ENCODE data around the gene SIVA1.

The SIVA1 gene

GRCh38 chr14:104770851-104771272, 17.9 kb downstream of the SIVA1 start:
- H3K36me3 ChIP-seq (ENCODE audit: control insufficient read depth in 1 of 2, insufficient read depth in 2 of 2, low read length in 2 of 2) = peaks cover 59 to 64% of the 10 kb centered on the region in 2 experiments
- H2BK12ac ChIP-seq (ENCODE audit: low read length) = no peak overlapping the region
- no peak overlapping the region for H3K9ac ChIP-seq (ENCODE audit: low read length)
- H4K91ac ChIP-seq (ENCODE audit: low read depth, low read length) = no peak overlapping the region
- H2AFZ ChIP-seq (ENCODE audit: insufficient read depth, low read length, poor library complexity) = no peak overlapping the region
- H3K4ac ChIP-seq (ENCODE audit: low read depth, low read length) = no peak overlapping the region
- peaks cover 15 to 22% of the 10 kb centered on the region in 2 experiments for H3K4me1 ChIP-seq (ENCODE audit: control insufficient read depth in 1 of 2, insufficient read depth in 2 of 2, low read length in 2 of 2)
- H3K9me3 ChIP-seq (ENCODE audit: insufficient read depth, low read depth, low read length) = peaks cover 4% of the 10 kb centered on the region
- H3K4me2 ChIP-seq (ENCODE audit: low read length) = no peak overlapping the region
- H3K14ac ChIP-seq (ENCODE audit: low read length) = no peak overlapping the region
- peak in 1 of 2 donors; percentile 37 for DNase-seq
- no peak overlapping the region for H3K23ac ChIP-seq (ENCODE audit: low read length)
- no peak overlapping the region for H2BK5ac ChIP-seq (ENCODE audit: low read depth, low read length, poor library complexity)
- no peaks in the 10 kb centered on the region for H3K27me3 ChIP-seq (ENCODE audit: insufficient read depth, low read length)
- H2BK120ac ChIP-seq (ENCODE audit: insufficient read depth, low read length, poor library complexity) = no peak overlapping the region
- no peak overlapping the region for H3K18ac ChIP-seq (ENCODE audit: low read length)
- H4K12ac ChIP-seq (ENCODE audit: low read depth, low read length) = no peak overlapping the region
- H3K27ac ChIP-seq (ENCODE audit: low read depth, low read length) = no peak overlapping the region
- no CpG with 5 or more reads among the region's 5 CpGs for WGBS (ENCODE audit: extremely low coverage, insufficient coverage, insufficient read length)
- no peak overlapping the region for H3K4me3 ChIP-seq (ENCODE audit: low read depth, low read length)
- no peak overlapping the region for H2AK5ac ChIP-seq (ENCODE audit: low read length)
- no peaks in the 10 kb centered on the region for H3K79me2 ChIP-seq (ENCODE audit: control insufficient read depth, insufficient read depth, low read length, poor library complexity)
- H3K79me1 ChIP-seq (ENCODE audit: low read length) = peaks cover 7% of the 10 kb centered on the region
- H4K8ac ChIP-seq (ENCODE audit: low read depth, low read length) = no peak overlapping the region

- no peak overlapping the region for H3K9ac ChIP-seq (ENCODE audit: low read length)
- no CpG with 5 or more reads among the region's 4 CpGs for WGBS (ENCODE audit: extremely low coverage, insufficient coverage, insufficient read length)
Observed at GRCh38 chr14:104771374-104771773, 18.4 kb downstream of the SIVA1 start.

GRCh38 chr14:104771918-104772706, 19.2 kb downstream of the SIVA1 start:
- H2BK120ac ChIP-seq (ENCODE audit: insufficient read depth, low read length, poor library complexity) = no peak overlapping the region
- no peak overlapping the region for H3K23ac ChIP-seq (ENCODE audit: low read length)
- no peak overlapping the region for H2AK5ac ChIP-seq (ENCODE audit: low read length)
- H4K8ac ChIP-seq (ENCODE audit: low read depth, low read length) = no peak overlapping the region
- peaks cover 12 to 21% of the 10 kb centered on the region in 2 experiments for H3K4me1 ChIP-seq (ENCODE audit: control insufficient read depth in 1 of 2, insufficient read depth in 2 of 2, low read length in 2 of 2)
- no peak overlapping the region for H2AFZ ChIP-seq (ENCODE audit: insufficient read depth, low read length, poor library complexity)
- peaks cover 4% of the 10 kb centered on the region for H3K79me1 ChIP-seq (ENCODE audit: low read length)
- H3K27ac ChIP-seq (ENCODE audit: low read depth, low read length) = no peak overlapping the region
- no peak overlapping the region for H4K91ac ChIP-seq (ENCODE audit: low read depth, low read length)
- H3K27me3 ChIP-seq (ENCODE audit: insufficient read depth, low read length) = no peaks in the 10 kb centered on the region
- H3K4me3 ChIP-seq (ENCODE audit: low read depth, low read length) = no peak overlapping the region
- DNase-seq = no peak
- no CpG with 5 or more reads among the region's 34 CpGs for WGBS (ENCODE audit: extremely low coverage, insufficient coverage, insufficient read length)
- no peak overlapping the region for H3K14ac ChIP-seq (ENCODE audit: low read length)
- peaks cover 69 to 76% of the 10 kb centered on the region in 2 experiments for H3K36me3 ChIP-seq (ENCODE audit: control insufficient read depth in 1 of 2, insufficient read depth in 2 of 2, low read length in 2 of 2)
- no peak overlapping the region for H3K9ac ChIP-seq (ENCODE audit: low read length)
- H3K79me2 ChIP-seq (ENCODE audit: control insufficient read depth, insufficient read depth, low read length, poor library complexity) = no peaks in the 10 kb centered on the region
- H3K4ac ChIP-seq (ENCODE audit: low read depth, low read length) = no peak overlapping the region
- no peak overlapping the region for H4K12ac ChIP-seq (ENCODE audit: low read depth, low read length)
- H2BK5ac ChIP-seq (ENCODE audit: low read depth, low read length, poor library complexity) = no peak overlapping the region
- H3K4me2 ChIP-seq (ENCODE audit: low read length) = no peak overlapping the region
- H3K9me3 ChIP-seq (ENCODE audit: insufficient read depth, low read depth, low read length) = peaks cover 2% of the 10 kb centered on the region
- no peak overlapping the region for H3K18ac ChIP-seq (ENCODE audit: low read length)
- no peak overlapping the region for H2BK12ac ChIP-seq (ENCODE audit: low read length)

More at GRCh38 chr14:104771374-104771773, 18.4 kb downstream of the SIVA1 start:
- H4K8ac ChIP-seq (ENCODE audit: low read depth, low read length) = no peak overlapping the region
- no peak overlapping the region for H4K91ac ChIP-seq (ENCODE audit: low read depth, low read length)
- no peak overlapping the region for H2AK5ac ChIP-seq (ENCODE audit: low read length)
- H3K27ac ChIP-seq (ENCODE audit: low read depth, low read length) = no peak overlapping the region
- no peak overlapping the region for H3K4me2 ChIP-seq (ENCODE audit: low read length)
- H2BK120ac ChIP-seq (ENCODE audit: insufficient read depth, low read length, poor library complexity) = no peak overlapping the region
- H2BK12ac ChIP-seq (ENCODE audit: low read length) = no peak overlapping the region
- DNase-seq = no peak
- no peak overlapping the region for H3K23ac ChIP-seq (ENCODE audit: low read length)
- no peak overlapping the region for H3K18ac ChIP-seq (ENCODE audit: low read length)
- no peak overlapping the region for H3K4ac ChIP-seq (ENCODE audit: low read depth, low read length)
- H3K27me3 ChIP-seq (ENCODE audit: insufficient read depth, low read length) = no peaks in the 10 kb centered on the region
- peaks cover 7% of the 10 kb centered on the region for H3K79me1 ChIP-seq (ENCODE audit: low read length)
- H3K9me3 ChIP-seq (ENCODE audit: insufficient read depth, low read depth, low read length) = peaks cover 4% of the 10 kb centered on the region
- H2BK5ac ChIP-seq (ENCODE audit: low read depth, low read length, poor library complexity) = no peak overlapping the region
- no peak overlapping the region for H2AFZ ChIP-seq (ENCODE audit: insufficient read depth, low read length, poor library complexity)
- H3K4me3 ChIP-seq (ENCODE audit: low read depth, low read length) = no peak overlapping the region
- no peak overlapping the region for H3K14ac ChIP-seq (ENCODE audit: low read length)
- H4K12ac ChIP-seq (ENCODE audit: low read depth, low read length) = no peak overlapping the region
- H3K4me1 ChIP-seq (ENCODE audit: control insufficient read depth in 1 of 2, insufficient read depth in 2 of 2, low read length in 2 of 2) = peaks cover 15 to 22% of the 10 kb centered on the region in 2 experiments
- no peaks in the 10 kb centered on the region for H3K79me2 ChIP-seq (ENCODE audit: control insufficient read depth, insufficient read depth, low read length, poor library complexity)
- peaks cover 62 to 69% of the 10 kb centered on the region in 2 experiments for H3K36me3 ChIP-seq (ENCODE audit: control insufficient read depth in 1 of 2, insufficient read depth in 2 of 2, low read length in 2 of 2)

- DNase-seq = no peak
- Histone ChIP-seq H2BK120ac (ENCODE audit: insufficient read depth, low read length, poor library complexity) (no peak overlapping the region), H3K79me1 (ENCODE audit: low read length) (no peaks in the 10 kb centered on the region), H4K8ac (ENCODE audit: low read depth, low read length) (no peak overlapping the region), H2AFZ (ENCODE audit: insufficient read depth, low read length, poor library complexity) (no peak overlapping the region), H3K4me1 (ENCODE audit: control insufficient read depth in 1 of 2, insufficient read depth in 2 of 2, low read length in 2 of 2) (peaks cover 8 to 16% of the 10 kb centered on the region in 2 experiments), H3K27ac (ENCODE audit: low read depth, low read length) (no peak overlapping the region), H3K14ac (ENCODE audit: low read length) (no peak overlapping the region), H3K79me2 (ENCODE audit: control insufficient read depth, insufficient read depth, low read length, poor library complexity) (no peaks in the 10 kb centered on the region), H3K27me3 (ENCODE audit: insufficient read depth, low read length) (no peaks in the 10 kb centered on the region), H3K4me3 (ENCODE audit: low read depth, low read length) (no peak overlapping the region), H3K4ac (ENCODE audit: low read depth, low read length) (no peak overlapping the region), H3K23ac (ENCODE audit: low read length) (no peak overlapping the region), H3K9me3 (ENCODE audit: insufficient read depth, low read depth, low read length) (peaks cover 4% of the 10 kb centered on the region), H3K4me2 (ENCODE audit: low read length) (no peak overlapping the region), H3K9ac (ENCODE audit: low read length) (no peak overlapping the region), H2BK12ac (ENCODE audit: low read length) (no peak overlapping the region), H2AK5ac (ENCODE audit: low read length) (no peak overlapping the region), H2BK5ac (ENCODE audit: low read depth, low read length, poor library complexity) (no peak overlapping the region), H4K12ac (ENCODE audit: low read depth, low read length) (no peak overlapping the region), H3K36me3 (ENCODE audit: control insufficient read depth in 1 of 2, insufficient read depth in 2 of 2, low read length in 2 of 2) (peaks cover 74 to 84% of the 10 kb centered on the region in 2 experiments), H4K91ac (ENCODE audit: low read depth, low read length) (no peak overlapping the region), H3K18ac (ENCODE audit: low read length) (no peak overlapping the region)
- no CpG with 5 or more reads among the region's 38 CpGs for WGBS (ENCODE audit: extremely low coverage, insufficient coverage, insufficient read length)
Observed at GRCh38 chr14:104772707-104773504, 20.0 kb downstream of the SIVA1 start.
